HFFc6 (cell line): ENCODE results near the gene RTN4R. TPM values are rescaled to one million over a fixed set of nuclear protein-coding genes. Genes with fewer than 3 reads are reported as not detected.
A peak's percentile ranks its signal among the peaks of the same experiment; 100 is the strongest.

ENCODE experiments used
- DNase-seq: peaks from one replicate; pipeline ENCODE4 v3.0.0-alpha.2; 2018
- H3K27ac Mint-ChIP-seq: 2 replicates; pipeline ENCODE4 v1.8.0; 2020; ENCODE audit warnings: mild to moderate bottlenecking, mixed read lengths
- H3K27me3 Mint-ChIP-seq: 2 replicates; pipeline ENCODE4 v1.8.0; 2021; ENCODE audit warnings: mild to moderate bottlenecking, moderate library complexity, mixed read lengths; ENCODE audit not compliant: insufficient read depth
- H3K36me3 Mint-ChIP-seq: 2 replicates; pipeline ENCODE4 v1.8.0; 2021; ENCODE audit warnings: low read depth, mixed read lengths
- H3K4me1 Mint-ChIP-seq: 2 replicates; pipeline ENCODE4 v1.8.0; 2020; ENCODE audit warnings: low read depth, mixed read lengths
- H3K4me3 Mint-ChIP-seq: 2 replicates; pipeline ENCODE4 v1.8.0; 2020; ENCODE audit warnings: mild to moderate bottlenecking, moderate library complexity, mixed read lengths
- H3K9me3 Mint-ChIP-seq: 2 replicates; pipeline ENCODE4 v1.8.0; 2020; ENCODE audit warnings: mild to moderate bottlenecking, mixed read lengths
- CTCF ChIP-seq: fragments of 200-600 bp; sonication (generic); IDR thresholded peaks from 2 replicates; pipeline ENCODE4 v1.5.0; 2021; ENCODE audit warnings: antibody characterized with exemption, mild to moderate bottlenecking
- total RNA-seq, 6 experiments: library from RNA; stranded (reverse); fragmentation: NEBNext Ultra II Directional; extraction: Animal tissue kit (Norgen Biotek cat#: 25700); gene quantifications; 2 replicates in 1 of 6; 3 replicates in 5 of 6; pipeline ENCODE4 v1.2.3, GENCODE V29; 2021

Gene RTN4R
- total RNA-seq, 6 experiments from 2014 or later = 0.14 to 0.85 (median 0.35) TPM

- no peak for TF ChIP-seq CTCF
- no peak for DNase-seq
- Mint-ChIP-seq H3K27me3 (peaks cover 8% of the 10 kb centered on the region), H3K9me3 (no peaks in the 10 kb centered on the region), H3K36me3 (no peaks in the 10 kb centered on the region), H3K27ac (no peak overlapping the region), H3K4me1 (no peaks in the 10 kb centered on the region), H3K4me3 (no peak overlapping the region)
Measured at GRCh38 chr22:20261848-20262581, 6.1 kb downstream of the RTN4R start.

- TF ChIP-seq CTCF = no peak
- no peaks in the 10 kb centered on the region for H3K4me1 Mint-ChIP-seq
- no peak overlapping the region for H3K27ac Mint-ChIP-seq
- no peaks in the 10 kb centered on the region for H3K9me3 Mint-ChIP-seq
- no peak for DNase-seq
- H3K27me3 Mint-ChIP-seq = peaks cover 6% of the 10 kb centered on the region
- no peaks in the 10 kb centered on the region for H3K36me3 Mint-ChIP-seq
- no peak overlapping the region for H3K4me3 Mint-ChIP-seq
Measured at GRCh38 chr22:20260071-20260765, 7.9 kb downstream of the RTN4R start.

- Mint-ChIP-seq H3K9me3 (no peaks in the 10 kb centered on the region), H3K27me3 (peaks cover 14% of the 10 kb centered on the region), H3K4me3 (no peak overlapping the region), H3K4me1 (peaks cover 5% of the 10 kb centered on the region), H3K36me3 (no peaks in the 10 kb centered on the region), H3K27ac (no peak overlapping the region)
- DNase-seq = no peak
- TF ChIP-seq CTCF = no peak
Measured at GRCh38 chr22:20259327-20259688, 8.8 kb downstream of the RTN4R start.

GRCh38 chr22:20258584-20259326 is 9.4 kb downstream of the RTN4R start:
- TF ChIP-seq CTCF = peak; percentile 63
- DNase-seq = no peak
- no peak overlapping the region for H3K4me3 Mint-ChIP-seq
- peaks cover 14% of the 10 kb centered on the region for H3K27me3 Mint-ChIP-seq
- no peaks in the 10 kb centered on the region for H3K9me3 Mint-ChIP-seq
- peaks cover 7% of the 10 kb centered on the region for H3K4me1 Mint-ChIP-seq
- H3K27ac Mint-ChIP-seq = no peak overlapping the region
- H3K36me3 Mint-ChIP-seq = no peaks in the 10 kb centered on the region

- no peak for TF ChIP-seq CTCF
- peaks cover 17% of the 10 kb centered on the region for H3K27me3 Mint-ChIP-seq
- no peaks in the 10 kb centered on the region for H3K36me3 Mint-ChIP-seq
- H3K27ac Mint-ChIP-seq = no peak overlapping the region
- DNase-seq = no peak
- no peak overlapping the region for H3K4me3 Mint-ChIP-seq
- peaks cover 7% of the 10 kb centered on the region for H3K4me1 Mint-ChIP-seq
- H3K9me3 Mint-ChIP-seq = no peaks in the 10 kb centered on the region
Measured at GRCh38 chr22:20258021-20258299, 10.2 kb downstream of the RTN4R start.
